Measurements from ENCODE around the gene CSRP1. TPM values are rescaled to one million over a fixed set of nuclear protein-coding genes. Genes with fewer than 3 reads are reported as not detected.
"Not testable (repeated sequence)": the region's sequence is repeated elsewhere in the genome, so short reads cannot be mapped to it uniquely, and the experiment has no call there.

CSRP1 gene
- total RNA-seq, 1 donor from 2014 or later: 19.4 TPM

GRCh38 chr1:201481004-201481380 lies 25.9 kb downstream of the CSRP1 start:
- Mint-ChIP-seq H3K36me3 (ENCODE audit: insufficient read depth) (no peaks in the 10 kb centered on the region), H3K4me1 (ENCODE audit: low read depth) (peaks cover 17% of the 10 kb centered on the region), H3K27ac (peak overlapping the region; percentile 82), H3K4me3 (ENCODE audit: low read depth) (peak overlapping the region; percentile 47), H3K9me3 (ENCODE audit: low read depth) (no peaks in the 10 kb centered on the region), H3K27me3 (peaks cover 49% of the 10 kb centered on the region)
- no peak for TF ChIP-seq CTCF (IDR thresholded peaks at IDR 0.05; ENCODE audit: unreplicated experiment)
- no peak for DNase-seq (ENCODE audit: low spot score, unreplicated experiment)

DNA sequence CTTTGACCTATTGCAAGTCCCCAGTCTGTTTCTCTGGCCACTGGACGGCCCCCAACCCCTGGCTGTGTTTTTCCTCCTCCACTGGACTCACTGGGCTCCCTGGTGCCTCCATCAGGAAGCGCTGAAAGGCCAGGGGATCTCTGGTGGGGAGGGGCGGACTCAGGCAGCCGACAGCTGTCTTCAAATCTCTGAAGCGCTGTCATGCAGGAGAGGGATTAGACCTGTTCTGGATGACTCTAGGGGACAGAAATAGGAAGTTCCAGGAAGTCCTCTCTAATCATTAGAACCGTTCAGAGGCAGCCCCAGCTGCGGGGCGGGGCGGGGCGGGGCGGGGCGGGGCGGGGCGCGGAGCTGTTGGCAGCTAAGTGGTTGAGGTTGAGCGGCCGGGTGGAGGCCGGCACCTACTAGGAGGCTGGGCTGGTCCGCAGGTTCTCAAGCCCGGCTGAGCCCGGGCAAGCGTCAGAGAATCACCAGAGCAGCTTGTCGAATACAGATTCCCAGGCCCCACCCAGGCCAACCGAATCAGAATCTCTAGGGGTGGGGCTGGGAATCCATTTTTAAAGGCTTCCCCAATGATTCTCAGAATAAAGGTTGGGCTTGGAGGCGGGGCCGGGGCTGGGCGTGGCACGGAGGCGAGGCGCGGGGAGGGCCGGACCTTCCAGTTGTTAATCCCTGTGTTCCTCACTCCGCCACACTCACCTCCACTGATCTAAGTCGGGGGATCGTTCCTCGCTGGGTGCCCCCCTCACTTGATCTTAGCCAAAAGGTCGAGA lies 26.5 kb downstream of the CSRP1 start:
- TF ChIP-seq CTCF (IDR thresholded peaks at IDR 0.05; ENCODE audit: unreplicated experiment): no peak
- Mint-ChIP-seq H3K9me3 (ENCODE audit: low read depth) (no peaks in the 10 kb centered on the region), H3K27me3 (peaks cover 49% of the 10 kb centered on the region), H3K4me1 (ENCODE audit: low read depth) (peaks cover 17% of the 10 kb centered on the region), H3K27ac (no peak overlapping the region), H3K36me3 (ENCODE audit: insufficient read depth) (no peaks in the 10 kb centered on the region), H3K4me3 (ENCODE audit: low read depth) (peak overlapping the region; percentile 47)
- no peak for DNase-seq (ENCODE audit: low spot score, unreplicated experiment)

- H3K36me3 Mint-ChIP-seq (ENCODE audit: insufficient read depth): no peaks in the 10 kb centered on the region
- H3K4me3 Mint-ChIP-seq (ENCODE audit: low read depth): no peak overlapping the region
- peaks cover 52% of the 10 kb centered on the region for H3K27me3 Mint-ChIP-seq
- no peak overlapping the region for H3K27ac Mint-ChIP-seq
- H3K9me3 Mint-ChIP-seq (ENCODE audit: low read depth): no peaks in the 10 kb centered on the region
- TF ChIP-seq CTCF (IDR thresholded peaks at IDR 0.05; ENCODE audit: unreplicated experiment): no peak
- peaks cover 17% of the 10 kb centered on the region for H3K4me1 Mint-ChIP-seq (ENCODE audit: low read depth)
- DNase-seq (ENCODE audit: low spot score, unreplicated experiment): no peak
These were observed 27.7 kb downstream of the CSRP1 start for GRCh38 chr1:201479201-201479730.

DNA sequence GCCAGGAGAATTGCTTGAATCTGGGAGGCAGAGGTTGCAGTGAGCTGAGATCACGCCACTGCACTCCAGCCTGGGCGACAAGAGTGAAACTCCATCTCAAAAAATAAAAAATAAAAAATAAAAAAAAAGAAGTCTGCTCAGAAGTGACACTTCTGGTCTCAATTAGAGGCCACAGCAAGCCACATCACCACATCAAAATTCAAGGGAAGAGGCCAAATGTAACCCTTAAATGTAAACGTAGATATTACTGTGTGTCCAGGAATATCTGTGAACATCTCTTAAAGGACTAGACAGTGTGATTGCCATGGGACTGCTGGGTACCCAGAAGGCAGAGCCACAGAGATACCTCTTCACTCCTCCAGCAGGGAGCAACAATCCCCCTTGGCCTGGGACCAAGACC lies 28.3 kb downstream of the CSRP1 start:
- H3K27me3 Mint-ChIP-seq: peaks cover 56% of the 10 kb centered on the region
- not testable (repeated sequence) for H3K27ac Mint-ChIP-seq; H3K36me3 Mint-ChIP-seq (ENCODE audit: insufficient read depth)

DNA sequence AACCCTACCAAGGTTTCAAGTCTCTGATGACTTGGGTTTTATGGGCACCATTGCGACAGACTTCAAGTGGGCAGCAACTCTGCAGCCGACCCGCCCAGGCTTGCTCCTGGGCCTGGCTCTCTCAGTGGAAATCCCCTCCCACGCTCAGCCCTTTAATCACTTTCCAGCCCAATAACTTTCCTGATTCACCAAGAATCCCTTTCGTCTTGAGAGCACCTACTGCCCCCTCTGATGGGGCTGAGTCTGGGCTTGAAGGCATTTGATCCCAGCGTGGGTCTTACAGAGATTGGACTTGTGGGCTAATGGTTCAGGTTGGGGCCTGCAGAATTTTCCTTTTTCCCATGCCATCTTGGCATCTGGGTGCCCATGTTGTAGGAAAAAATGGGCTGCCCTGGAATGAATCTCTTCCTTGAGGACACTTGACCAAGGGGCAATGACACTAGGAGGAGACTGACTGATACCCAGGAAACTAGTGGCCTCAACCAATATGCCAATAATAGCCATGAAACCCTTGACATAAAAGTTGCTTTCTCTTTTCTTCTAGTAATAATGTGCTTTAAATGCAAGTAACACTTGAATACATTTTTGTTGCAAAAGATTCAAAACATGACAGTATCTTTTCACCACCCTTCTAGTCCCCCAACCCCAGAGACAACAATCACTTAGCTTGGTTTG lies 30.1 kb downstream of the CSRP1 start:
- Mint-ChIP-seq H3K27me3 (peaks cover 65% of the 10 kb centered on the region), H3K4me1 (ENCODE audit: low read depth) (peaks cover 4% of the 10 kb centered on the region), H3K4me3 (ENCODE audit: low read depth) (no peak overlapping the region), H3K36me3 (ENCODE audit: insufficient read depth) (no peaks in the 10 kb centered on the region), H3K27ac (no peak overlapping the region), H3K9me3 (ENCODE audit: low read depth) (no peaks in the 10 kb centered on the region)
- TF ChIP-seq CTCF (IDR thresholded peaks at IDR 0.05; ENCODE audit: unreplicated experiment): no peak
- DNase-seq (ENCODE audit: low spot score, unreplicated experiment): no peak

More for the DNA sequence above, 28.3 kb downstream of the CSRP1 start:
- not testable (repeated sequence) for H3K4me3 Mint-ChIP-seq (ENCODE audit: low read depth); H3K9me3 Mint-ChIP-seq (ENCODE audit: low read depth); DNase-seq (ENCODE audit: low spot score, unreplicated experiment)
- H3K4me1 Mint-ChIP-seq (ENCODE audit: low read depth): peaks cover 16% of the 10 kb centered on the region
